Inferior parietal cortex (tissue), 1 donor: ENCODE measurements around the gene PARN.
"Not testable (repeated sequence)": the region's sequence is repeated elsewhere in the genome, so short reads cannot be mapped to it uniquely, and the experiment has no call there.

ENCODE experiments used
- DNase-seq: peaks from one replicate; pipeline ENCODE4 v3.0.0-alpha.2; 2016; ENCODE audit errors: extremely low spot score

The PARN gene

DNA sequence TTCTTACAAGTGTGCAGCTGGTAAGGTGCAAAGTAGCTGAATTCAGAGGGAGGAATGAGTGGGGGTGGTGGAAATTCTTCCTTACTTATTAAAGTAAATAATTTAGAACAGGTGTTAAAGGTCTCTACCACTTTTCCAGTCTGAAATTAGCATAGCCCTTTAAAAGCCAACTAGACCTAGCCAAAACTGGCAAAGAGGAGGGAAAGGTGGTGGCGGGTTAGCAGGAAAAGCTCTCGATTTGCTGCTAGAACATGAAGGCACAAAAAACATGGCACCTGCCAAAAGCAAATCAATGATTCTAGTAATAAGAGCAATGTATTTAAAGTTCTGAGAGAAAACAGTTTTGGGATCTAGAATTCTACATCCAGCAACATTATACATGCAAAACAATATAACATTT lies 157.7 kb downstream of the PARN start:
- DNase-seq, result no peak

DNA sequence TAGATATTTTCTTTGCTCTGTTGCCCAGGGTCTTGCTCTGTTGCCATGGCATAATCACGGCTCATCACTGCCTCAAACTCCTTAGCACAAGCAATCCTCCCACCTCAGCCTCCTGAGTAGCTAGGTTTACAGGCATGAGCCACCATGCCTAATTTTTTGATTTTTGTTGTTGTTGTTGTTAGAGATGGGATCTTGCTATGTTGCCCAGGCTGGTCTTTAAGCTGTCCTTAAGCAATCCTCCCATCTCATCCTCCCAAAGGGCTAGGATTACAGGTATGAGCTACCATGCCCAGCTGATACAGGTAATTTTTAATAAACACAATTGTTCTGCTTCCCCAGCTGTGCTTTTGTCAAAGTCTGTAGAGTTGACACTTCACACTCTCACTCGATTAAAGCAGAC lies 159.3 kb downstream of the PARN start:
- no peak for DNase-seq

DNA sequence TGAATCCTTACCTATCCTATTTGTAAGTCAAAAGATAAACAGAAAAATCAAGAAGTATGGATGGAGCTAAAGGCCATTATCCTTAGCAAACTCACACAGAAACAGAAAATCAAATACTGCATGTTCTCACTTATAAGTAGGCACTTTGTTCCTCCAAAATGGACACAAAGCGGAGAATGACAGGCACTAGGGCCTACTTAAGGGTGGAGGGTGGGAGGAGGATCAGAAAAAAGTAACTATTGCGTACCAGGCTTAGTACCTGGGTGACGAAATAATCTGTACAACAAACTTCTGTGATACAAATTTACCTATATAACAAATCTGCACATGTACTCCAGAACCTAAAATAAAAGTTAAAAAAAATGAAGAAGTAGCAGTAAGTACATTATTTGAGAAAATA lies 164.3 kb downstream of the PARN start:
- DNase-seq, result no peak

DNA sequence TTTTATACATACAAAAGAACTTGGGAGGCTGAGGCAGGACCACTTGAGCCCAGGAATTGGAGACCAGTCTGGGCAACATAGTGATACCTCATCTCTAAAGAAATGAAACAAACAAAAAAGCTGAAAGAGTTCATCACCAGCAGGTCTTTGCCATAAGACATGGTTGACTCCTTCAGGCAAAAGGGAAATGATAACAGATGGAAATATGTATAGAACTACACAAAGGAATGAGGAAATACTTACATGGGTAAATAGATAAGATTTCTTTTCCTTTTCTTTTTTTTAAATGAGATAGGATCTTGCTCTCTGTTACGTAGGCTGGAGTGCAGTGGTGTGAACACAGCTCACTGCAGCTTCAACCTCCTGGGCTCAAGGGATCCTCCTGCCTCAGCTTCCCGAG lies 165.3 kb downstream of the PARN start:
- DNase-seq, result no peak

DNA sequence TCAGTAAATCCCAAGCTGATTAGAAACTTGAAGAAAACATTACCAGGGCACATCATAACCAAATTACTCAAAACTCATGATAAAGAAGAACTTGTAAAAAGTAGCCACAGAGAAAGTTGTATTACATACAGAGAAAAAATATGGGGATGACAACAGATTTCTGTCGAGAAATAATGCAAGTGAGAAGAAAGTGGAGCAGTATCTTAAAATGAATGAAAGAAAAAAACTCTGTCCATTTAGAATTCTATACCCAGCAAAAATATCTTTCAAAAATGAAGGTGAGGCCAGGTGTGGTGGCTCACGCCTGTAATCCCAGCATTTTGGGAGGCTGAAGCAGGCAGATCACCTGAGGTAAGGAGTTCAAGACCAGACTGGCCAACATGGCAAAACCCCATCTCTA lies 165.9 kb downstream of the PARN start:
- no peak for DNase-seq

DNA sequence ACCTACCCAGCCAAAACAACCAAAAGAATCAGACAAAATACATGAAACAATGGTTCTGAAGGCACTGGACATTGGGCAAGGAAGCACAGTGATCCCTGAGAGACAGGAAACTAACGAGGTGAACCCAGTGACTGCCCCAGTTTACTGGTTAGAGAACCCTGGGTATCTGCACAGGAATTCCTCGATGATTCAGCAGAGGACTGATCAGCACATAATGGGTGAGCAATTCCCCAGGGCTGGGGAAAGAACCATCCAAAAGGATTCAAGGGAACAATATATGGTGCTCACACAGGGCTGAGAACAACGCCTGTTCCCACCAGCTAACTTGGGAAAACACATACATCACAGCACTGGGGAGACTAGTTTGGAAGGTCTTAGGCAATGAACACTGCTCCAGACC lies 167.2 kb downstream of the PARN start:
- DNase-seq, result no peak

DNA sequence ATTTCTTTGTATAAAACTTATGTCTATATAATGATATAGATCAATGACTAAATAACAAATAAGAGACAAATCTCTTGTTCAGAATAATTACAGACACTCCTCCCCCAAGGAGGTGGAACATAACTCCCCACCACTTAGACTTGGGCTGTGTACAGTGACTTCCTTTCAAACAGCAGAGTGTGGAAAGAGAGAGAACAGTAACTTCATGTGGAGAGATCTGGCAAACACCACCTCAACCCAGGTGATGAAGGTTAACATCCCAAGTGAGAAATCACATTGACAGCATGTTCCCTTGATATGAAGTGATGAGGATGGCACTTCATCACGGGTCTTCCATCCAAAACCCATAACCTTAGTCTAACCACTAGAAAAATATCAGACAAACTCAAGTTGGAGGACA lies 169.3 kb downstream of the PARN start:
- DNase-seq, result no peak

DNA sequence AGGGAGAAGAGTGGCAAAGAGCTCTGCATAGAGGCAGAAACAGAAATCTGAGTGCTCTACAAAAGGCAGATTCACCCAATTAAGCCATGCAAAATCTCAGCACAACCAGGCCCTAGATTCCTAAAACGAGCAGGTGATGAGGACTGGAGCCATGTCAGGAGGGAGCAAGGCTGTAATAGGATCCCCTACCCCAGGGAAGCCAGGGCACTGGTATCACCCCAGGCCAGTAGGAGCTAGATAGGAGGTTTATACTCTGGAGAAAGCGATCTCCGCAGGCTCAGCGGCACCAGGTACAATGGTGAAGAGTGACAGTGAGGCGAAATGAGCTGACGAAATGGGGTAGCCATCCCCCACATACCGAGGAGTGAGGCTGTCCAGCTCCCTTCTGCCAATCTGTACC lies 171.5 kb downstream of the PARN start:
- DNase-seq, result no peak

DNA sequence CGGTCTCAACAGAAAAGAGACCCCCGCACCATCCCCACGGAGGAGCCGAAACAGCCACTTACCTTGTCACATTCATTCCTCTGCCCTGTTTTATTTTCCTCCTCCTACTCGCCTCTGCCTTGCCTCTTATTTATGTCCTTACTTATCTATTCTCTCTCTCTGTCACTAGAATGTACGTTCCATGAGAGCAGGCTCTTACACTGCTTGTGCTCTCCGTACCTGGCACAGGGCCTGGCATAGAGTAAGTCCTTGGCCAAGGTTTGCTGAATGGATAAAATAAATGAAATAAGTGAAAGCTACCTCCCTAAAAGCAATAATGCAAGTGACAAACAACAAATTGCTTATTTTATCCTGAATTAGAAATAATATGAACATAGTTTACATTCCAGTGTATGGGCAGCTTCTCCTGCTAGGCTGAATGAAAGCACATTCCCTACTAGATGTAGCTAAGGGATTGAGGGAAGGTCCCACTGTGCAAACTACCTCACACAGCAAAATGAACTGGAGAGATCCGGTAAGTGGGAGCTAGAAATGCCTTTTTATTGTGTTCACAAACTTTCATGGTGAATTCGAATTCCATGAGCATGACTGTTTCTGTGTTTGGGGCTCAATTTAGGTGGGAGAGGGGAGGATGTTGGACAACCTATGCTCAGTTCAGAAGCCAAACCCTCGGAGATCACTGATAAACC lies 173.1 kb downstream of the PARN start:
- no peak for DNase-seq

DNA sequence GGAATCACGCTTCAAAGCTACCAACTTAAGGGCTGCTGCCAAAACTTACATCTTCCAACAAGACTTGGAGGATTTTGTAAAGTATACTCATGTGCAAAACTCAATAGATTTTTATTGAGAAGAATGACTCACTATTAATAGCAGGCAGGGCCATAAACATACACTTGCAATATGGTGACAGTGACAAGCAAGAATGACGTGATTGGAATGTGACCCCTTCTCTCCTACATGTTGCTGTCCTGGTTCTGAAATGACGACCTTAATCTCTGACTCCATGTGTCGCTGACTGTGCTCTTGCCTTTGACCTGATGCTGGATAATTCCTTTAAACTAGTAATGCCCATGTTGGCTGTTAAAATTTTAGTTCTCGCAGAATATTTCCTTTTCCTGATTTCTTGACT lies 174.5 kb downstream of the PARN start:
- no peak for DNase-seq

DNA sequence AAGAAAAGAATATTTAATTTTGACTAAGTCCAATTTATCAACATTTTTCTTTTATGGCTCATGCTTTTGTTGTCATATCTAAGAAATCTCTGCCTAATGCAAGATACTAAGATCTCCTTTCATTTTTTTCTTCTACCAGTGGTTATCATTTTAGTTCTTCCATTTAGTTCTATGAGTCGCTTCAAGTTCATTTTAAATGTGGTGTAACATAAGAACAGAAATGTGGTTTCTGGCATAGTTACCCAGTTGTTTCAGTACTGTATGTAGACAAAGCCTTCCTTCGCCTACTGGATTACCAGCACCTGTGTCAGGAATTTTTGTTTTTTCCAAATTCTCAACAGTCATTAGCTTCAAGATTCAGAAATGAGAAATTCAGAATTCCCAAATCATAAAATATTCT lies 175.7 kb downstream of the PARN start:
- DNase-seq, result no peak

DNA sequence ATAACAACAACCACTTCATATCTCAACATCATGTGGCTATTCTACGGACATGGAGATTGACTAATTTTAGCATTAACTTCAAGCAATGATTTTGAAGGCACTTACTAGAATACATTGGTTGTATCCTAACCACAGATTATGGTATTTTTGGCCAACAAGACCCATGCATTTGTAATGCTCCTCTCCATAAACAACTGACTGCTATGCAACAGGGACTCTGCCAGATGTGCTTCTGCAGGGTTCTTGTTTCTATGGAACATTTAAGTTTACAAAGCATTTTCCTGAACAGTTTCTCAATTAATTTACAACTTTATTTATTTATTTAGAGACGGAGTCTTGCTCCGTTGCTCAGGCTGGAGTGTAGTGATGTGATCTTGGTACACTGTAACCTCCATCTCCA lies 178.0 kb downstream of the PARN start:
- no peak for DNase-seq

DNA sequence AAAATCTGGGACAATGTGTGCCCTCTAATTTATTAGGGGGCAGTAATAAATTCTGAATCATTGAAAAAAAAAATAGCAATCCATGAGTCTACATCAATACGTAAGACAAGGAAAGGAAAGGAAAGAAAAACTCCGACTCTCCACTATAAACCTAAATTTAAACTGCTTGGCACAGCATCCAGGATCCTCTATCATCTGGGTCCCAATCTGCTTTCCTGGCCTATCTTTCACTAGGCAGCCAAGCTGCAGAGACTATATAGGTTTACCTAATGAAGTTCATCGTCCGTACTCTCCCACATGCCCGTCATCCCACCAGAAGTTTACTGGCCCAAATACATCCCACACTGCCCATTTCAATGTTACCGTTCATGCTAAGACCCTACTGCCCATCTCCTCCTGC lies 179.2 kb downstream of the PARN start:
- no peak for DNase-seq

DNA sequence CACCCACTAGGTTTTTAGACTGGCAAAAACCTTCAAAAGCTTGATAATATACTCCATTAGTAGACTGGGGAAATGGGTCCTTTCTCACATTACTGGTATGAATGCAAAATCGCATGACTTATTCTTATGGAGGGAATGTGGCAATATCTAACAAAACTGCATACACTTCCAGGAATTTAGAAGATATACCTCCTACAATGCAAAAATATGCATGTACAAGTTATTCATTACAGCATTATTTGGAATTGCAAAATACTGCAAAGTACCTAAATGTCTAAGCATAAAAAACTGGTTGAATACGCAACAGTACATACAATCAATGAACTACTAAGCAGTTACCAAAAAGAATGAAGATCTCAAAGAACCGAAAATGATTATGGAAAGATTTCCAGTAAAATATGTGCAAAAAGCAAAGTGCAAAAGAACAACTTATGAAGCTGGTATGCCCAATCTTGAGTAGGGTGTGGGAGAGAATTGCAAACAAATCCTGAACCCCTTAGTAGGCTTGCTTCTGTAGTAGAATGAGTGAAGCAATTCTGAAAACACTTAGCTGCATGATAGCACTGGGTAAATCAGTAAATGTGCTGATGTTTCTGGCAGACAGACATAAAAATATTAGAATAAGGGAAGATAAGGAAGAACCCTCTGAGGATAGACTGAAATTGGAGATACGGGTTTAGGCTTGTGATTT lies 180.1 kb downstream of the PARN start:
- no peak for DNase-seq

DNA sequence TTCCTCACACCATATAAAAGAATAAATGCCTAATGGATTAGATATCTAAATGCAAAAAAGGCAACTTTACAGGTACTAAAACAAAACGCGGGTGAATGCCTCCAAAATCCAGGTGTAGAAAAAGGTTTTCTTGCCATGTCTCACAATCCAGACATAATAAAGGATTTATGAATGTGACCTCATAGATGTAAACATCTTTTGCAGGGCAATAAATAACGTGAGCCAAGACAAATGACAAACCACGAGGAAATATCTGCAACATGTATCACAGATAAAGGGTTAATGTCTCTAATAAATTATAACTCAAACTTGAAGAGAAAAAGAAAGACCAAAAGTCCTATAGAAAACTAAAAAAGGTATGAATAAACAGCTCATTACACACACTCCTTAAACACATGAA lies 180.7 kb downstream of the PARN start:
- no peak for DNase-seq

DNA sequence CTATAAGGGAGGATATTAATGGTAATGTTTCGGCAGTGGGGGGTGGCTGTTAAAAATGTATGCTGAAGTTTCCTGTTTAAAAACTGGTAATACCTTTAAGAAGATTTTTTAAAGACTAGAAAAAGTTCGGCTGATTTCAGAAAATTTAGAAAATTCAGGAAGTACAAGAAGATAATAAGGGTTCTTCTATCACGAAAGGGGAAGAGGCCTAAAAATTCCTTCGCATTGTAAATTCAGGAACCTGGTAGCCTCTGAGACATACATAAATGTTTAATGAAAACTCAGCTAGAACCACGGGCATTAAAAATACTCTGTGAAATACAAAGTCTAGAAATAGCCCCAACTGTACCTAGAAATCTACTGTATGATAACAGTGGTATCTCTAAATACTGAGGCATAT lies 181.2 kb downstream of the PARN start:
- DNase-seq, result no peak

DNA sequence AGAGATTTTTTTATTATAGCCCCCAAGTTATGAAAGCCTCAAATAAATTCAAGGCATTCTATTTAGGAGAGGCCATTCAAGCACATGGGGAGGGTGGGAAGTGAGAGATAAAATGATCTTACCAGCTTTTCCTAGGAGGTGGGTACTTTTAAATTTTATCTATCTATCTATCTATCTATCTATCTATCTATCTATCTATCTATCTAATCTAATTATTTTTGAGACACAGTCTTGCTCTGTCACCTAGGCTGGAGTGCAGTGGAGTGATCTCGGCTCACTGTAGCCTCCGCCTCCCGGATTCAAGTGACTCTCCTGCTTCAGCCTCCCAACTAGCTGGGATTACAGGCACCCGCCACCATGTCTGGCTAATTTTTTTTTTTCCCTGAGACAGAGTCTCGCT lies 182.3 kb downstream of the PARN start:
- no peak for DNase-seq

DNA sequence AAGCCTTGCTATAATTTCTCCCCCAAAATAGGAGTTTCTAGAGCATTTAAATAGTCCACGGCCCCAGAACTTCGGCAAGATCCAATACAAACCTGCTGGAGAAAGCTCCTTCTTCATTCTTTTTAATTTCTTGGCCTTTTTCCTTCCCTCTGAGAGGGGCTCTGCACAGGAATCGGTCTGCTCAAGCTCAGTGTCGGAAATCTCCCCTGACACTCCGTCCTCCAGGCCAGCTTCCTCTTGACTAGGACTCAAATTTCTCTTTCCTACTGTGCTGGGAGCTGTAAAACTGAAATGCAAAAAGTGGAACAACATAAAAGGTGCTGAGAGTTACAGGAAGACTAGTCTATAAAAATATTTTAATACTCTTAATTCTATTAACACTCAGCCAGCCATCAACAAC lies 183.3 kb downstream of the PARN start:
- DNase-seq, result no peak

DNA sequence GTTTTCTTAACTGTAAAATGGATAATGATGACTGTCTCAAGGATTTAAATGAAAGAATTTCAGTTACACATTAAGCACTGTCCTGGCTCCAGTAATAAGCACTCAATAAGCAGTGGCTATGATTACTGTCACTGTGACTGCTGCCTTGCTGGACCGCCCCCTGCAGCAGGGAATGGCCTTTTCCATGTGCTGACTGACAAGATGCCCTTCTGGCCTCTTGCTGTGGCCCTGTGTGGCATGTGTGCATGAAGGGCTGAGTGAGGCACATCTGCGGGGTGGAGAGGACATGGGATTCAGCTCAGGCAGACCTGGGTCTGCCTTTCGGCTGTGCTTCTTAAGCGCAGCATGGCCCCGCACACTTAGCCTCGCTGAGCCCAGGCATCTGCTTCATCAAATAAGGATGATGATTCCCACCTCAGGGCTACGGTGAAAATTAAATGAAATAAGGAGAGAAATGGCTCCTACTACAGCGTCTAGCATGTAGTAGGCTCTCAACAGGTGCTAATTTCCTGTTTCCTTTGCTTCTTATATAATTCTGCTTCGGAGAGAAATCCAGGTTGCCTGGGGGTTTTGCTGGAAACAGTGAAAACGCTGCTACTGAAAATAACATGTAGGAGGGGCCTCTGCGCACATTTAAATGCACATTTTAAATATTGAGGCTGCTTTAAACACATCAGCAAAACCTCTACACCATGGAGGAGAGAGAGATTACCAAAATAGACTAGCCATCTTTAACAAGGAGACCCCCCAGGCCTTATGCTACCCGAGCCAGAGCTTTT lies 183.9 kb downstream of the PARN start:
- no peak for DNase-seq

DNA sequence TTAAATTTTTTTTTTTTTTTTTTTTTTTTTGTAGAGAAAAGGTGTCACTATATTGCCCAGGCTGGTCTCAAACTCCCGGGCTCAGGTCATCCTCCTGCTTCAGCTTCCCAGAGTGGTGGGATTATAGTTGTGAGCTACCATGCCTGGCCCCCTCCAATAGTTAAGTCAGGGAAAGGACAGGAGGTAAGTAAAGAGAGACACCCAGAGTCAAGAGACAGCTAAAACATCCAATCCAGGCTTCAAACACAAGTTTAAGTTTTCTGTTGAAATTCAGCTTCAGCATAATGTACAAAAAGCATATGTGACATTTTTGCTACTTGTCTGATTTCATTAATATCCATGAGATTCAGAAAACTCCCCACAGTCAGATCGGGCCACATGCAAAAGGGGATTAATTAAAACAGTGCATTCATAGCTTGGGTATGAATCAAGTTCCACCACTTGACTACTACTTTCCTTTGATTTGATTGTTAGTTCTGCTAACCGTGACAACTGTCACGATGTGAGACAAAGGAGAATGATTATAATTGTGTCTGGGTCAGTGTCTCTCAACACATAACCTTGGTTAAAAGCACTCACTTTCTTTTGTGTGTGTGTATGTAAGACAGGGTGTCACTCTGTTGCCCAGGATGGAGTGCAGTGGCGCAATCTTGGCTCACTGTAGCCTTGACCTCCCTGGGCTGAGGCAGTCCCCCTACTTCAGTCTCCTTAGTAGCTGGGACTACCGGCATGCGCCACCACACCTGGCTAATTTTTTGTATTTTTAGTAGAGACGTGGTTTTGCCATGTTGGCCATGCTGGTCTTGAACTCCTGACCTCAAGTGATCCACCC lies 184.9 kb downstream of the PARN start:
- DNase-seq, result no peak

DNA sequence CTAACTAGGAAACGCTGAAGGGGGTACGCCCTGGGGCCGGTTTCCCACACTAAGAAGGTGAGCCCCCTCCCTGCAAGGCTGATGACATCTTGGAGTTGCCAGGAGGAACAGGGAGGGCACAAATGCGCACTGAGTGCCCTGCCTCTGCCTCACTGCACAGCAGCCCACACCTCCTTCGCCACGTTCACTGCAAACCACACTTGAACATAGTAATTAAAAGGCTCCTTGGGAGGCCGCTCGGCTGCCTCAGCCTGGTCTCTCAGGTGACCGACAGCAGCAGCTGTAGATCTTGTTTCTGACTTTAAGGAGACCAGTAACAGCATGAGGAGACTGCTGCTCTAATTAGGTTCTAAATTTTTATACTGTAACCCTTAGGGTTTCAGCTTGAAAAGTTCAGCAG lies 188.5 kb downstream of the PARN start:
- DNase-seq, result not testable (repeated sequence)

DNA sequence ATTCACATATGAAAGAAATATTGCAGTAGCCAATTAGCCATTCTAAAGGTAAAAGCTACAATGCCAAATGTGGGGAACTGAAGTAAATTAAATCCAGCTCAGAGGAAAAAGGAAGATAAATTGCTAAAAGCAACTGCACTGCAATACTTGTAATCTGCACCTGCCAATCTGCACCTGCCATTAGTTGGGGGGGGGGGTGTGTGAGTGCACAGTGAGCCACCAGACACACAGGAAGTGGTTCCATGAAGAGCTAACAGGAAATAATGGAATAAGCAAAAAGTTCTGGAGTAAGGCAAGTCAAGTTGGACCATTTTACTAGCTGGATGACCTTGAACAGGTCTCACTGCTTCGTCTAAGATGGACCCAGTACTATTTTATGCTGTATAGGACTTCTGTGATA lies 191.8 kb downstream of the PARN start:
- no peak for DNase-seq
